ENCODE measurements around the gene NRXN2.

Gene NRXN2

DNA sequence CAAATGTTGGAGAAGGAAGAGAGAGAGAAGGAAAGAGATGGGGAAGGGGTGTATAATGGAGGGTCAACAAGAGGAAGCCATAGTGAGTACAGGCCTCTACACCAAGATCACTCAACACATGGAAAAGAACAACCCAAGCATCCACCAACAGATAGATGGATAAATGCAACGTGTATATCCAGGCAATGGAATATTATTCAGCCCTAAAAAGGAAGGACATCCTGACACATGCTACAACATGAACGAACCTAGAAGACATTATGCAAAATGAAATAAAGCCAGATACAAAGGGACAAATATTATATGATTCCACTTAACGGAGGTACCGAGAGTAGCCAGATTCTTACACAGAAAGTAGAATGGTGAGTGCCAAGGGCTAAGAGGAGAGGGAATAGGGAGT lies 59.3 kb downstream of the NRXN2 start:
- WGBS: 100% methylated on average over 3 of the region's 4 CpGs

DNA sequence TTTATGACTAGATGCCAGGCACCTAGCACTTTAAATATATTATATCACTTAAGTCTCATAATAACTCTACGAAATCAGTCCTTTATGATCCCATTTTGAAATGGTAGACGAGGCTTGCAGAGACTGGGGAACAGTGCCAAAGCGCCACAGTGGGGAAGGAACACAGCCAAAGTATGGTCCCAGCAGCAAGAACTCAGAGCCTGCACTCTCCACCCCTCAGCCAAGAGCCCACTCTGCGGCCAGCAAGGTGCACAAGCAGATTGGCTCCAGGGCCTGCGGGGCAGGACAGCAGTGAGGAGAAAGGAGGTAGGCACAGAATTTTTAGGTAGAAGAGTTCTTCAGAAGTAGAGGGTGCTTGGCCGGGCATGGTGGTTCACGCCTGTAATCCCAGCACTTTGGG lies 61.4 kb downstream of the NRXN2 start:
- peak overlapping the region; percentile 29 for H4K8ac ChIP-seq (ENCODE audit: low read length)
- no peaks in the 10 kb centered on the region for H3K36me3 ChIP-seq (ENCODE audit: control insufficient read depth in 1 of 2, insufficient read depth in 2 of 2, low read depth in 1 of 2, low read length in 2 of 2)
- H3K9me3 ChIP-seq (ENCODE audit: control insufficient read depth, low read length): no peaks in the 10 kb centered on the region
- H3K23ac ChIP-seq (ENCODE audit: low read length in 2 of 2): no peak overlapping the region
- no peak overlapping the region for H2BK15ac ChIP-seq (ENCODE audit: low read depth, poor library complexity, severe bottlenecking)
- H3K18ac ChIP-seq (ENCODE audit: low read depth in 1 of 2, low read length in 2 of 2): no peak overlapping the region
- H3K9ac ChIP-seq (ENCODE audit: low read length): peak overlapping the region; percentile 77
- H3K4ac ChIP-seq (ENCODE audit: low read depth in 1 of 2, low read length in 2 of 2): no peak overlapping the region
- no peak overlapping the region for H4K91ac ChIP-seq (ENCODE audit: low read length)
- H3K4me2 ChIP-seq (ENCODE audit: low read length, poor library complexity, severe bottlenecking): no peak overlapping the region
- WGBS: 94% methylated on average over 5 of the region's 7 CpGs
- no peak overlapping the region for H2BK120ac ChIP-seq (ENCODE audit: low read depth, low read length)
- no peak overlapping the region for H3K14ac ChIP-seq (ENCODE audit: low read length in 2 of 2)
- DNase-seq: no peak
- H2BK12ac ChIP-seq (ENCODE audit: low read length in 2 of 2): no peak overlapping the region
- no peaks in the 10 kb centered on the region for H3K79me1 ChIP-seq (replicated peaks; ENCODE audit: low read length, poor library complexity, severe bottlenecking)
- no peak overlapping the region for H2BK5ac ChIP-seq (ENCODE audit: low read depth, low read length, poor library complexity, severe bottlenecking)
- no peak overlapping the region for H2AFZ ChIP-seq (ENCODE audit: low read depth, low read length)
- peaks cover 0 to 3% of the 10 kb centered on the region in 2 experiments for H3K27me3 ChIP-seq (ENCODE audit: control insufficient read depth in 1 of 2, insufficient read depth in 1 of 2, low read length in 2 of 2)
- no peak overlapping the region for H3K27ac ChIP-seq (ENCODE audit: low read length, poor library complexity, severe bottlenecking)
- no peak overlapping the region for H3K4me3 ChIP-seq (ENCODE audit: insufficient read depth in 1 of 2, low read depth in 1 of 2, low read length in 2 of 2)
- H3K4me1 ChIP-seq (ENCODE audit: control insufficient read depth, insufficient read depth, low read depth, low read length): peaks cover 13% of the 10 kb centered on the region
- H2AK5ac ChIP-seq (ENCODE audit: low read length, severe bottlenecking): no peak overlapping the region

More for the DNA sequence above, 59.3 kb downstream of the NRXN2 start:
- H3K4me1 ChIP-seq (ENCODE audit: control insufficient read depth, insufficient read depth, low read depth, low read length): peaks cover 13% of the 10 kb centered on the region
- no peak overlapping the region for H3K18ac ChIP-seq (ENCODE audit: low read depth in 1 of 2, low read length in 2 of 2)
- no peak overlapping the region for H3K4ac ChIP-seq (ENCODE audit: low read depth in 1 of 2, low read length in 2 of 2)
- H3K14ac ChIP-seq (ENCODE audit: low read length in 2 of 2): no peak overlapping the region
- no peak overlapping the region for H2BK15ac ChIP-seq (ENCODE audit: low read depth, poor library complexity, severe bottlenecking)
- H4K8ac ChIP-seq (ENCODE audit: low read length): no peak overlapping the region
- no peak overlapping the region for H2BK120ac ChIP-seq (ENCODE audit: low read depth, low read length)
- no peak overlapping the region for H3K4me2 ChIP-seq (ENCODE audit: low read length, poor library complexity, severe bottlenecking)
- no peaks in the 10 kb centered on the region for H3K36me3 ChIP-seq (ENCODE audit: control insufficient read depth in 1 of 2, insufficient read depth in 2 of 2, low read depth in 1 of 2, low read length in 2 of 2)
- H3K27me3 ChIP-seq (ENCODE audit: control insufficient read depth in 1 of 2, insufficient read depth in 1 of 2, low read length in 2 of 2): peaks cover 13 to 19% of the 10 kb centered on the region in 2 experiments
- H3K9me3 ChIP-seq (ENCODE audit: control insufficient read depth, low read length): no peaks in the 10 kb centered on the region
- H2BK12ac ChIP-seq (ENCODE audit: low read length in 2 of 2): no peak overlapping the region
- DNase-seq: no peak
- H3K79me1 ChIP-seq (replicated peaks; ENCODE audit: low read length, poor library complexity, severe bottlenecking): no peaks in the 10 kb centered on the region
- H3K27ac ChIP-seq (ENCODE audit: low read length, poor library complexity, severe bottlenecking): no peak overlapping the region
- no peak overlapping the region for H4K91ac ChIP-seq (ENCODE audit: low read length)
- no peak overlapping the region for H3K4me3 ChIP-seq (ENCODE audit: insufficient read depth in 1 of 2, low read depth in 1 of 2, low read length in 2 of 2)
- no peak overlapping the region for H3K9ac ChIP-seq (ENCODE audit: low read length)
- no peak overlapping the region for H2BK5ac ChIP-seq (ENCODE audit: low read depth, low read length, poor library complexity, severe bottlenecking)
- no peak overlapping the region for H2AK5ac ChIP-seq (ENCODE audit: low read length, severe bottlenecking)
- no peak overlapping the region for H3K23ac ChIP-seq (ENCODE audit: low read length in 2 of 2)
- H2AFZ ChIP-seq (ENCODE audit: low read depth, low read length): no peak overlapping the region

DNA sequence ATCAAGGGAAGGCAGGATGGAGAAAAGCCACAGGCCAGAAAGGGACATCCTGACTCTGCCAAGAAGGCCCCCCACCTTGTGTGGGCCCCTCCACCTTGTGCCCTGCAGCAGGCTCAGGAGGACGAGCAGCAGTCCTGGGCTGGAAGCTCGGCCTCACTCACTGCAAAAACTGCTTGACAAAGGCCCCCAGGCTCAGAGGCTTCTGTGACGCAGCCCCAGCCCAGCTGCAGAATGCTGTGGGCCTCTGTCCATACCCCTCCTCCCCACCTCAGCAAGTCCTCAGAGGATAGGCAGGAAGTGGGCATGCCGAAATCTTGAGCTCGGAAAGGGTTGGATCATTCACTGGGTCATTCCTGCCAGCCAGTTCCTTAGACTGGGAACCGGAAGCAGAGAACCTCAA lies 61.9 kb downstream of the NRXN2 start:
- Histone ChIP-seq H3K4me2 (ENCODE audit: low read length, poor library complexity, severe bottlenecking) (no peak overlapping the region), H3K9ac (ENCODE audit: low read length) (peak overlapping the region; percentile 77), H4K91ac (ENCODE audit: low read length) (no peak overlapping the region), H3K27me3 (ENCODE audit: control insufficient read depth in 1 of 2, insufficient read depth in 1 of 2, low read length in 2 of 2) (peaks cover 0 to 3% of the 10 kb centered on the region in 2 experiments), H3K23ac (ENCODE audit: low read length in 2 of 2) (no peak overlapping the region), H2BK5ac (ENCODE audit: low read depth, low read length, poor library complexity, severe bottlenecking) (no peak overlapping the region), H3K27ac (ENCODE audit: low read length, poor library complexity, severe bottlenecking) (no peak overlapping the region), H2BK12ac (ENCODE audit: low read length in 2 of 2) (no peak overlapping the region), H3K14ac (ENCODE audit: low read length in 2 of 2) (no peak overlapping the region), H3K4me3 (ENCODE audit: insufficient read depth in 1 of 2, low read depth in 1 of 2, low read length in 2 of 2) (peak overlapping the region in 1 of 2 experiments; percentile 69), H3K79me1 (replicated peaks; ENCODE audit: low read length, poor library complexity, severe bottlenecking) (no peaks in the 10 kb centered on the region), H3K18ac (ENCODE audit: low read depth in 1 of 2, low read length in 2 of 2) (peak overlapping the region; percentile 24 to 75), H4K8ac (ENCODE audit: low read length) (peak overlapping the region; percentile 28), H3K36me3 (ENCODE audit: control insufficient read depth in 1 of 2, insufficient read depth in 2 of 2, low read depth in 1 of 2, low read length in 2 of 2) (no peaks in the 10 kb centered on the region), H3K4ac (ENCODE audit: low read depth in 1 of 2, low read length in 2 of 2) (no peak overlapping the region), H2AFZ (ENCODE audit: low read depth, low read length) (peak overlapping the region; percentile 29), H3K9me3 (ENCODE audit: control insufficient read depth, low read length) (no peaks in the 10 kb centered on the region), H2BK120ac (ENCODE audit: low read depth, low read length) (no peak overlapping the region), H3K4me1 (ENCODE audit: control insufficient read depth, insufficient read depth, low read depth, low read length) (peaks cover 13% of the 10 kb centered on the region), H2BK15ac (ENCODE audit: low read depth, poor library complexity, severe bottlenecking) (peak overlapping the region; percentile 8), H2AK5ac (ENCODE audit: low read length, severe bottlenecking) (no peak overlapping the region)
- WGBS: 44% methylated on average over 6 of the region's 6 CpGs
- DNase-seq: peak; percentile 45

DNA sequence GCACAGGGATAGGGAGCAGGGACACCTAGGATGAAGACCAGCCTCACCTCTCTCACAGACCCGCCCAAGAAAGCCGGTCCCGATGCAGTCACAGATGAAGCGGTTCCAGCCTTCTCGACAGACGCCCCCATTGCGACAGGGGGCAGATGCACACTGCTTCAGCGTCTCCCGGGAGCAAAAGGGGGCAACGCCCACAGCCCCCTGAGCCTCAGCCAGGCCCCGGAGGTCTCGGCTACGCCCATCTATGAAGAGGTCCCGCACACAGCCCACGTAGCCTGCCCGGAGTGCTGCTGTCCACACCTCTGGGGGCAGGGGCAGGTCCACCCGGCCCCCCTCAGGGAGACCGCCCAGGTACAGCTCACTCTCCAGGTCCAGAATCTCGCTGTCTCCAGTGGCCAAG lies 62.3 kb downstream of the NRXN2 start:
- H3K27me3 ChIP-seq (ENCODE audit: control insufficient read depth in 1 of 2, insufficient read depth in 1 of 2, low read length in 2 of 2): peaks cover 0 to 3% of the 10 kb centered on the region in 2 experiments
- H3K36me3 ChIP-seq (ENCODE audit: control insufficient read depth in 1 of 2, insufficient read depth in 2 of 2, low read depth in 1 of 2, low read length in 2 of 2): no peaks in the 10 kb centered on the region
- H3K79me1 ChIP-seq (replicated peaks; ENCODE audit: low read length, poor library complexity, severe bottlenecking): no peaks in the 10 kb centered on the region
- no peak overlapping the region for H3K27ac ChIP-seq (ENCODE audit: low read length, poor library complexity, severe bottlenecking)
- no peak overlapping the region for H2BK120ac ChIP-seq (ENCODE audit: low read depth, low read length)
- no peak overlapping the region for H3K14ac ChIP-seq (ENCODE audit: low read length in 2 of 2)
- H3K9me3 ChIP-seq (ENCODE audit: control insufficient read depth, low read length): no peaks in the 10 kb centered on the region
- no peak overlapping the region for H3K23ac ChIP-seq (ENCODE audit: low read length in 2 of 2)
- H3K9ac ChIP-seq (ENCODE audit: low read length): peak overlapping the region; percentile 77
- WGBS: 93% methylated on average over 19 of the region's 19 CpGs
- peak overlapping the region; percentile 24 to 75 for H3K18ac ChIP-seq (ENCODE audit: low read depth in 1 of 2, low read length in 2 of 2)
- peak overlapping the region in 1 of 2 experiments; percentile 59 for H2BK12ac ChIP-seq (ENCODE audit: low read length in 2 of 2)
- H3K4me2 ChIP-seq (ENCODE audit: low read length, poor library complexity, severe bottlenecking): no peak overlapping the region
- peak overlapping the region in 1 of 2 experiments; percentile 69 for H3K4me3 ChIP-seq (ENCODE audit: insufficient read depth in 1 of 2, low read depth in 1 of 2, low read length in 2 of 2)
- peaks cover 13% of the 10 kb centered on the region for H3K4me1 ChIP-seq (ENCODE audit: control insufficient read depth, insufficient read depth, low read depth, low read length)
- peak overlapping the region in 1 of 2 experiments; percentile 22 for H3K4ac ChIP-seq (ENCODE audit: low read depth in 1 of 2, low read length in 2 of 2)
- H2AFZ ChIP-seq (ENCODE audit: low read depth, low read length): peak overlapping the region; percentile 29
- H4K8ac ChIP-seq (ENCODE audit: low read length): peak overlapping the region; percentile 28
- peak overlapping the region; percentile 59 for H4K91ac ChIP-seq (ENCODE audit: low read length)
- no peak overlapping the region for H2AK5ac ChIP-seq (ENCODE audit: low read length, severe bottlenecking)
- DNase-seq: no peak
- no peak overlapping the region for H2BK5ac ChIP-seq (ENCODE audit: low read depth, low read length, poor library complexity, severe bottlenecking)
- H2BK15ac ChIP-seq (ENCODE audit: low read depth, poor library complexity, severe bottlenecking): no peak overlapping the region

All from mesenchymal stem cell (in vitro differentiated cells and primary cell).